Liver (tissue), 3 donors: ENCODE results near the gene PDE4C.

ENCODE experiments used
- JUND ChIP-seq, 2 donors: IDR thresholded peaks; 2 replicates each; pipeline ENCODE4 v1.6.1; 2016; ENCODE audit warnings: antibody characterized with exemption in 2 of 2
- SP1 ChIP-seq: IDR thresholded peaks from 2 replicates; pipeline ENCODE4 v1.6.1; 2018; ENCODE audit warnings: antibody characterized with exemption, mild to moderate bottlenecking
- TF ChIP-seq, protein P1 (sequence below): fragments of 150-350 bp; IDR thresholded peaks from 2 replicates; pipeline ENCODE4 v1.5.1; 2017; ENCODE audit warnings: improper control_type of control experiment, low read depth, low read length; ENCODE audit not compliant: missing input control
- TF ChIP-seq, protein P2 (sequence below): IDR thresholded peaks from 2 replicates; pipeline ENCODE4 v1.6.1; 2016; ENCODE audit warnings: antibody characterized with exemption
- donor health status: healthy.
- donor health status: healthy.

DNA sequence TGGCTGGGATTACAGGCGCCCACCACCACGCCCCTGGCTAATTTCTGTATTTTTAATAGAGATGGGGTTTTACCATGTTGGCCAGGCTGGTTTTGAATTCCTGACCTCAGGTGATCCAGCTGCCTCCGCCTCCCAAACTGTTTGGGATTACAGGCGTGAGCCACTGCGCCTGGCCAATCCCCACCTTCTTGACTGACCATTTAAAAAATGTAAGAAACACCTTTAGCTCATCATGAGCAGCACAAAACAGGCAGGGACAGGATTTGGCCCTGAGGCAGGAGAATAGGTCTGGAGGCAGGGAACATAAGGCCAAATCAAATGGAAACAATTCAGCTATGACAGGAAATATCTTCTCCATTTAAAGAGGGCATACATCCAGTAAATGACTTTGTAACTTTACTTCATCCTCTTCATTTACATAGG is 34.6 kb downstream of the PDE4C start:
- TF ChIP-seq, protein P1, sequence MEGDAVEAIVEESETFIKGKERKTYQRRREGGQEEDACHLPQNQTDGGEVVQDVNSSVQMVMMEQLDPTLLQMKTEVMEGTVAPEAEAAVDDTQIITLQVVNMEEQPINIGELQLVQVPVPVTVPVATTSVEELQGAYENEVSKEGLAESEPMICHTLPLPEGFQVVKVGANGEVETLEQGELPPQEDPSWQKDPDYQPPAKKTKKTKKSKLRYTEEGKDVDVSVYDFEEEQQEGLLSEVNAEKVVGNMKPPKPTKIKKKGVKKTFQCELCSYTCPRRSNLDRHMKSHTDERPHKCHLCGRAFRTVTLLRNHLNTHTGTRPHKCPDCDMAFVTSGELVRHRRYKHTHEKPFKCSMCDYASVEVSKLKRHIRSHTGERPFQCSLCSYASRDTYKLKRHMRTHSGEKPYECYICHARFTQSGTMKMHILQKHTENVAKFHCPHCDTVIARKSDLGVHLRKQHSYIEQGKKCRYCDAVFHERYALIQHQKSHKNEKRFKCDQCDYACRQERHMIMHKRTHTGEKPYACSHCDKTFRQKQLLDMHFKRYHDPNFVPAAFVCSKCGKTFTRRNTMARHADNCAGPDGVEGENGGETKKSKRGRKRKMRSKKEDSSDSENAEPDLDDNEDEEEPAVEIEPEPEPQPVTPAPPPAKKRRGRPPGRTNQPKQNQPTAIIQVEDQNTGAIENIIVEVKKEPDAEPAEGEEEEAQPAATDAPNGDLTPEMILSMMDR, result no peak
- TF ChIP-seq JUND (IDR thresholded peaks at IDR 0.05) (no peak), SP1 (no peak)
- TF ChIP-seq, protein P2, sequence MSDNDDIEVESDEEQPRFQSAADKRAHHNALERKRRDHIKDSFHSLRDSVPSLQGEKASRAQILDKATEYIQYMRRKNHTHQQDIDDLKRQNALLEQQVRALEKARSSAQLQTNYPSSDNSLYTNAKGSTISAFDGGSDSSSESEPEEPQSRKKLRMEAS, result no peak
